Retinal pigment epithelial cell (primary cell): ENCODE data around the gene TBX5.

Source experiments
- DNase-seq: peaks from one replicate; pipeline ENCODE4 v3.0.0-alpha.2; 2010; ENCODE audit warnings: low read depth
- H3K4me3 ChIP-seq: 2 replicates; pipeline ENCODE4 v1.5.1; 2011; ENCODE audit warnings: mild to moderate bottlenecking, low read length, control low read depth, moderate library complexity
- CTCF ChIP-seq: conservative IDR thresholded peaks from 2 replicates; pipeline ENCODE4 v1.5.1; 2011; ENCODE audit warnings: low read depth, low read length, control low read depth, inconsistent platforms

The TBX5 gene

GRCh38 chr12:114320101-114320500, 85.8 kb downstream of the TBX5 start:
- no peak overlapping the region for H3K4me3 ChIP-seq
- no peak for TF ChIP-seq CTCF
- no peak for DNase-seq

- no peak for TF ChIP-seq CTCF
- DNase-seq: no peak
- H3K4me3 ChIP-seq: no peak overlapping the region
Measured at GRCh38 chr12:114319422-114319821, 86.5 kb downstream of the TBX5 start.

GRCh38 chr12:114318984-114319383, 87.0 kb downstream of the TBX5 start:
- no peak for TF ChIP-seq CTCF
- no peak for DNase-seq
- no peak overlapping the region for H3K4me3 ChIP-seq

GRCh38 chr12:114316076-114316475, 89.9 kb downstream of the TBX5 start:
- no peak for TF ChIP-seq CTCF
- no peak overlapping the region for H3K4me3 ChIP-seq
- DNase-seq: no peak

GRCh38 chr12:114314974-114315720, 90.8 kb downstream of the TBX5 start:
- DNase-seq: no peak
- TF ChIP-seq CTCF: no peak
- no peak overlapping the region for H3K4me3 ChIP-seq

GRCh38 chr12:114314403-114314802, 91.5 kb downstream of the TBX5 start:
- TF ChIP-seq CTCF: no peak
- no peak for DNase-seq
- no peak overlapping the region for H3K4me3 ChIP-seq

- no peak for TF ChIP-seq CTCF
- no peak overlapping the region for H3K4me3 ChIP-seq
- DNase-seq: no peak
Measured at GRCh38 chr12:114313910-114314309, 92.0 kb downstream of the TBX5 start.
